ENCODE measurements around the gene NIPAL4. TPM values are rescaled to one million over a fixed set of nuclear protein-coding genes. Genes with fewer than 3 reads are reported as not detected.
"Not testable (repeated sequence)": the region's sequence is repeated elsewhere in the genome, so short reads cannot be mapped to it uniquely, and the experiment has no call there.

NIPAL4 gene
- polyA plus RNA-seq (2011; rRNA removed) (2.2 and 4.4 TPM in 2 replicates), polyA minus RNA-seq (2011; rRNA and poly(A)+ RNA removed) (2.5 and 3.2 TPM in 2 replicates)

GRCh38 chr5:157459715-157460599 lies at the start of gene NIPAL4:
TSS of gene NIPAL4 (plus strand) at chr5:157460213. CDS start at chr5:157460321, 108 bp downstream.
- ChIA-PET CTCF (interaction anchor here (0.7 to 1.2 kb wide), 5 partner anchors 9 to 132 kb away, joined by 3 to 4 read pairs (median 3); no protein-coding TSS in a partner anchor), POLR2A (interaction anchor here (0.6 kb wide), 1 partner anchor 188 kb away, joined by 5 read pairs; no protein-coding TSS in a partner anchor)
- no peak for DNase-seq (ENCODE audit: low read depth)
- no peak for TF ChIP-seq CTCF (IDR thresholded peaks at IDR 0.05; ENCODE audit: insufficient read depth, low read depth, low read length)
- H3K36me3 ChIP-seq (ENCODE audit: control insufficient read depth, insufficient read depth, low read length) = no peaks in the 10 kb centered on the region
- peak within 1 kb of the TSS; percentile 43 for H3K4me3 ChIP-seq (ENCODE audit: low read depth, low read length)
- no peaks in the 10 kb centered on the region; the same call in 1 of the 2 replicates for H3K27me3 ChIP-seq (ENCODE audit: control insufficient read depth, insufficient read depth, low read length)

DNA sequence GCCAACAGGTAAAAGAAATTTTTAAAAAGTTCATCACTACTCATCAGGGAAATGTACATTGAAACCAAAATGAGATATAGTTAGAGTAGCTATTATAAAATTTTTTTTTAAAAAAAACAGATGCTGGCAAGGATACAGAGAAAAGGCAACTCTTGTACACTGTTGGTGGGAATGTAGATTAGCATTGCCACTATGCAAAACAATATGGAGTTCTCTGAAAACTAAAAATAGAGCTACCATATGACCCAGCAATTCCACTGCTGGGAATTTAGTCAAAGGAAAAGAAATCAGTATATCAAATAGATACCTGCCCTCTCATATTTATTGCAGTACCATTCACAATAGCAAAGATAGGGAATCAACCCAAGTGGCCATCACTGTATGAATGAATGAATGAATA lies 44.2 kb upstream of the NIPAL4 start:
- Histone ChIP-seq H3K27me3 (ENCODE audit: control insufficient read depth, insufficient read depth, low read length) (no peaks in the 10 kb centered on the region), H3K36me3 (ENCODE audit: control insufficient read depth, insufficient read depth, low read length) (no peaks in the 10 kb centered on the region), H3K4me3 (ENCODE audit: low read depth, low read length) (no peak overlapping the region)
- POLR2A ChIA-PET = no interaction called here
- TF ChIP-seq CTCF (IDR thresholded peaks at IDR 0.05; ENCODE audit: insufficient read depth, low read depth, low read length) = no peak
- DNase-seq (ENCODE audit: low read depth) = no peak
- CTCF ChIA-PET = interaction anchor here (0.7 to 1.1 kb wide), 3 partner anchors 10 to 22 kb away, joined by 3 to 6 read pairs (median 3); no protein-coding TSS in a partner anchor

DNA sequence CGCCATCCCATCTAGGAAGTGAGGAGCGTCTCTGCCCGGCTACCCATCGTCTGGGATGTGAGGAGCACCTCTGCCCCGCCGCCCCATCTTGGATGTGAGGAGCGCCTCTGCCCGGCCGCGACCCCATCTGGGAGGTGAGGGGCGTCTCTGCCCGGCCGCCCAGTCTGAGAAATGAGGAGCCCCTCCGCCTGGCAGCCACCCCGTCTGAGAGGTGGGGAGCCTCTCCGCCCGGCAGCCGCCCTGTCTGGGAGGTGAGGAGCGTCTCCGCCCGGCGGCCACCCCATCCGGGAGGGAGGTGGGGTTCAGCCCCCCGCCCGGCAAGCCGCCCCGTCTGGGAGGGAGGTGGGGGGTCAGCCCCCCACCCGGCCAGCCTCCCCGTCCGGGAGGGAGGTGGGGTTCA lies 40.5 kb upstream of the NIPAL4 start:
- POLR2A ChIA-PET; H3K4me3 ChIP-seq (ENCODE audit: low read depth, low read length); DNase-seq (ENCODE audit: low read depth); H3K36me3 ChIP-seq (ENCODE audit: control insufficient read depth, insufficient read depth, low read length); CTCF ChIA-PET; H3K27me3 ChIP-seq (ENCODE audit: control insufficient read depth, insufficient read depth, low read length): not testable (repeated sequence)

GRCh38 chr5:157429920-157430319 lies 30.1 kb upstream of the NIPAL4 start:
- H3K4me3 ChIP-seq (ENCODE audit: low read depth, low read length); H3K27me3 ChIP-seq (ENCODE audit: control insufficient read depth, insufficient read depth, low read length); H3K36me3 ChIP-seq (ENCODE audit: control insufficient read depth, insufficient read depth, low read length); DNase-seq (ENCODE audit: low read depth); POLR2A ChIA-PET: not testable (repeated sequence)
- CTCF ChIA-PET = interaction anchor here (2.7 kb wide), 1 partner anchor 314 kb away, joined by 9 read pairs; the partner anchor contains the start of gene LSM11

DNA sequence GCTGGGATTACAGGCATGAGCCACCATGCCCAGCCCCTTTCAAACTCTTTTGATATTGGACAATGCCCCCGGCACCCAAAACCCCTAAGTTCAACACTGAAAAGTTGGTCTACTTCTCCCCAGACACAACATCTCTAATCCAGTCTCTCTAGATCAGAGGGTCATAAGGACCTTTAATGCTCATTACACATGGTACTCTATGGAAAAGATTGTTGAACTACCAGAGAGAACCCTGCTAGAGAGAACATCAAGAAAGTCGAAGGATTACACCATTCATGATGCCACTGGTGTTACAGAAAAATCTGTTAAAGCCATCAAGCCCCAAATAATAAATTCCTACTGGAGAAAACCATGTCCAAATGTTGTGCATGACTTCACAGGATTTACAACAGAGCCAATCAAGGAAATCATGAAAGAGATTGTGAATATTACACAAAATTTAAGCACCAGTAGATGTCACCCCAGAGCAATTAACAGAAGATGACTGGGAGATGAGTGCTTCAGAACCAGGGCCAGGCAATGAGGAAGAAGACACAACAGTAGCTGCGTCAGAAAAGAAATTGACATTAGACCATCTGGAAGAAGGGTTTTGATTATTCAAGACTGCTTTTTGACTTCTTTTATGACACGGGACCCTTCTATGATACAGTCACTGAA lies 28.3 kb upstream of the NIPAL4 start:
- POLR2A ChIA-PET = no interaction called here
- peak; percentile 49 for TF ChIP-seq CTCF (IDR thresholded peaks at IDR 0.05; ENCODE audit: insufficient read depth, low read depth, low read length)
- Histone ChIP-seq H3K4me3 (ENCODE audit: low read depth, low read length) (no peak overlapping the region), H3K27me3 (ENCODE audit: control insufficient read depth, insufficient read depth, low read length) (no peaks in the 10 kb centered on the region), H3K36me3 (ENCODE audit: control insufficient read depth, insufficient read depth, low read length) (no peaks in the 10 kb centered on the region)
- CTCF ChIA-PET = interaction anchor here (0.6 to 4.3 kb wide), 30 partner anchors 9 to 312 kb away, joined by 3 to 46 read pairs (median 3); partner anchors contain the start of genes LSM11 and NIPAL4
- peak; percentile 31 for DNase-seq (ENCODE audit: low read depth)

DNA sequence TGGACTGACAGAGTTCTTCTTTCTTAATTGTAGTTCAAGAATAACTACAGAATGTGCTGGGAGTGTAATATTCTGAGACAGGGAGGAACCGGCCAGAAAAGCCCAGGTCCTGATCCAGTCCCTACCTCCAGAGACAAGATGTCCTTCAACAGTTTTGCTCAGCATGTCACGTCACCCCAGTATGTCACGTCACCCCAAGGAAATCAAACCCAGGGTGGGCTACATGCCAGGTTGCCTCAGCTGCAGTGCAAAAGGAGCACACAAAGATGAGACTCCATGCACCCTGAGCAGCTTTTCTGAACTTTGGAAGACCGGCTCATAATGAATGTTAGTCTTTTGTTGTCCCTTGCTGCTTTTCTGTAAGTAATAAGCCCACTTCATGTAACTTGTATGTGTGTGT lies 25.9 kb upstream of the NIPAL4 start:
- no peak for DNase-seq (ENCODE audit: low read depth)
- CTCF ChIA-PET = interaction anchor here (1.3 to 4.3 kb wide), 2 partner anchors 38 to 309 kb away, joined by 4 to 46 read pairs; partner anchors contain the start of gene LSM11
- no peak overlapping the region for H3K4me3 ChIP-seq (ENCODE audit: low read depth, low read length)
- no peaks in the 10 kb centered on the region for H3K36me3 ChIP-seq (ENCODE audit: control insufficient read depth, insufficient read depth, low read length)
- POLR2A ChIA-PET = no interaction called here
- no peaks in the 10 kb centered on the region for H3K27me3 ChIP-seq (ENCODE audit: control insufficient read depth, insufficient read depth, low read length)
- no peak for TF ChIP-seq CTCF (IDR thresholded peaks at IDR 0.05; ENCODE audit: insufficient read depth, low read depth, low read length)

Measured in BJ (cell line).